GM12878 (cell line): ENCODE measurements around the gene DCAF12. TPM values are rescaled to one million over a fixed set of nuclear protein-coding genes. Genes with fewer than 3 reads are reported as not detected.

Experiments
- EZH2 ChIP-seq: IDR thresholded peaks from 2 replicates; pipeline ENCODE4 v1.6.1; 2012; ENCODE audit warnings: low read depth, mild to moderate bottlenecking, control low read depth, inconsistent platforms, low read length, borderline replicate concordance; ENCODE audit not compliant: control insufficient read depth
- FOS ChIP-seq: IDR thresholded peaks from 3 replicates; pipeline ENCODE4 v1.6.1; 2011; ENCODE audit warnings: borderline replicate concordance; ENCODE audit not compliant: insufficient read length; ENCODE audit errors: extremely low read depth
- JUNB ChIP-seq: IDR thresholded peaks from 2 replicates; pipeline ENCODE4 v1.6.1; 2016; ENCODE audit warnings: antibody characterized with exemption, mild to moderate bottlenecking
- NFIC ChIP-seq: IDR thresholded peaks from 2 replicates; pipeline ENCODE4 v1.6.1; 2012; ENCODE audit warnings: low read depth, mild to moderate bottlenecking, inconsistent platforms, low read length, moderate library complexity
- NR2C2 ChIP-seq: IDR thresholded peaks from 2 replicates; pipeline ENCODE4 v1.6.1; 2011; ENCODE audit warnings: borderline replicate concordance, low read depth; ENCODE audit not compliant: control insufficient read depth, insufficient read length
- RB1 ChIP-seq: fragments of 450-650 bp; formaldehyde crosslinking; IDR thresholded peaks from 2 replicates; pipeline ENCODE4 v1.6.1; 2017; ENCODE audit warnings: mild to moderate bottlenecking, borderline replicate concordance
- SMAD1 ChIP-seq: fragments of 450-650 bp; IDR thresholded peaks from 2 replicates; pipeline ENCODE4 v1.6.1; 2018; ENCODE audit warnings: mild to moderate bottlenecking, low read depth; ENCODE audit not compliant: partially characterized antibody
- ZNF622 ChIP-seq: fragments of 450-650 bp; IDR thresholded peaks from 2 replicates; pipeline ENCODE4 v1.6.1; 2017; ENCODE audit warnings: mild to moderate bottlenecking, inconsistent platforms
- polyA plus RNA-seq, 11 experiments: library from polyadenylated mRNA; depleted of rRNA in 4 of 11; unstranded in 6 of 11; stranded (reverse) in 5 of 11; fragments of >200 nt; fragmentation: Nextera tagmentation in 4 of 11; fragmentation: Illumina TruSeq in 1 of 11; extraction: Ambion mirVana in 4 of 11; extraction: Trizol in 1 of 11; gene quantifications; 1 replicate in 1 of 11; 2 replicates in 10 of 11; pipeline versions ENCODE4 v1.2.1 to v1.2.3, GENCODE V29; 2011 to 2016; ENCODE audit warnings: inconsistent platforms in 2 of 11, missing spikeins in 2 of 11, low read depth in 1 of 11
- total RNA-seq, 4 experiments: library from RNA; depleted of rRNA in 3 of 4; stranded (reverse); fragments of >200 nt in 3 of 4; fragmentation: Illumina TruSeq in 1 of 4; extraction: Trizol in 1 of 4; gene quantifications; 2 replicates each; pipeline versions ENCODE4 v1.2.1 to v1.2.3, GENCODE V29; 2013 to 2021
- TF ChIP-seq, protein P1 (sequence below): fragments of 450-650 bp; IDR thresholded peaks from 2 replicates; pipeline ENCODE4 v1.6.1; 2017; ENCODE audit warnings: mild to moderate bottlenecking, moderate library complexity
- TF ChIP-seq, protein P2 (sequence below): IDR thresholded peaks from 2 replicates; pipeline ENCODE4 v1.6.1; 2012; ENCODE audit warnings: low read length, inconsistent platforms
- TF ChIP-seq, protein P3 (sequence below): IDR thresholded peaks from 2 replicates; pipeline ENCODE4 v1.6.1; 2012; ENCODE audit warnings: low read depth, low read length, improper control_type of control experiment
- TF ChIP-seq, protein P4 (sequence below): fragments of 450-650 bp; IDR thresholded peaks from 2 replicates; pipeline ENCODE4 v1.6.1; 2016; ENCODE audit warnings: mild to moderate bottlenecking, moderate library complexity, borderline replicate concordance
- TF ChIP-seq, protein P5 (sequence below): fragments of 450-650 bp; IDR thresholded peaks from 2 replicates; pipeline ENCODE4 v1.6.1; 2017; ENCODE audit warnings: mild to moderate bottlenecking, low read depth, inconsistent platforms; ENCODE audit not compliant: poor library complexity, severe bottlenecking

Gene DCAF12
- total and polyA plus RNA-seq, 10 of the 15 experiments (the other 5 are each of a cell fraction or from before 2014, with no cell fraction given): 11.7 to 57.6 (median 34.6) TPM

DNA sequence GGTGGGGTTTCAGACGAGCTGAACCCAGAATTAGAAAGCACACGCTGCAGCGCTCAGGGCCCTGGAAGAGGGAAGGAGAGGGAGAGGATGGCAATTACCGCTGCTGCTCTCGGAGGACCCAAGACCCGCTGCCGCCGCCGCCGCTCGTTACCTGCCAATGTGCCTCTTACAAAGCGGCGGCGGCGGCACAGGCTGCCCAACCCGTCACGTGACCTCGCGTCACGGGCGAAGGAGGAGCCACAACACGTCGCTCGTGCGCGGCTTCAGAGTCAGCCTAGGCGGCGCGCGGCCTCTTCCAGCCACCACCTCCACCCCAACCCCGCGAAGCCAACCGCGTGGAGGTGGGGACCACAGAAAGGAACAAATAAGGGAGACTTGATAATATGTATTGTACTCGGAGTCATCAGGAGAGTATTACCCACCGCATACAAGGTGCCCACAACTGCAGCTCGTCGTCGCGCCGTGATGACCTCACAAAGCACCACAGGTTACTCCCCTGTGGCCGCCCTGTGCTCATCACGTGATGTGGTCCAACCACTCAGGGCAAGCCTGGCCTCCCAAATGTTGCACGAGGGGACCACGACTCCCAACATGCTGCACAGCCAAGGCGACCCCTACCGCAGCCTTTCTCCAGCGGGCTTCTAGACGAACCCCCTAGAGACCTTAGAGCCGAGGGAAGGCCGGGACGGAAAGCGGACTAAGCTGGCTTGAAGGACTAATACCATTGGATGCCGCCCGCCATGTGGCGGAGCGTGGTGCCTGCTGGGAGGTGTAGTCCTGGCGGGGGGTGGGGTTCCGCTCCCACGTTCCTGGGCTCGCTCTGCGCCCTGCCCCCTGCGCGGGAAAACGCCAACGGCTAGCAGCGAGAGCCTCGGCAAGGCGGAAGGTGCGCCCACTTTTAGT, 77.5 kb downstream of the DCAF12 start, which contains the start of gene UBAP2 (continued):
- TF ChIP-seq, protein P1, sequence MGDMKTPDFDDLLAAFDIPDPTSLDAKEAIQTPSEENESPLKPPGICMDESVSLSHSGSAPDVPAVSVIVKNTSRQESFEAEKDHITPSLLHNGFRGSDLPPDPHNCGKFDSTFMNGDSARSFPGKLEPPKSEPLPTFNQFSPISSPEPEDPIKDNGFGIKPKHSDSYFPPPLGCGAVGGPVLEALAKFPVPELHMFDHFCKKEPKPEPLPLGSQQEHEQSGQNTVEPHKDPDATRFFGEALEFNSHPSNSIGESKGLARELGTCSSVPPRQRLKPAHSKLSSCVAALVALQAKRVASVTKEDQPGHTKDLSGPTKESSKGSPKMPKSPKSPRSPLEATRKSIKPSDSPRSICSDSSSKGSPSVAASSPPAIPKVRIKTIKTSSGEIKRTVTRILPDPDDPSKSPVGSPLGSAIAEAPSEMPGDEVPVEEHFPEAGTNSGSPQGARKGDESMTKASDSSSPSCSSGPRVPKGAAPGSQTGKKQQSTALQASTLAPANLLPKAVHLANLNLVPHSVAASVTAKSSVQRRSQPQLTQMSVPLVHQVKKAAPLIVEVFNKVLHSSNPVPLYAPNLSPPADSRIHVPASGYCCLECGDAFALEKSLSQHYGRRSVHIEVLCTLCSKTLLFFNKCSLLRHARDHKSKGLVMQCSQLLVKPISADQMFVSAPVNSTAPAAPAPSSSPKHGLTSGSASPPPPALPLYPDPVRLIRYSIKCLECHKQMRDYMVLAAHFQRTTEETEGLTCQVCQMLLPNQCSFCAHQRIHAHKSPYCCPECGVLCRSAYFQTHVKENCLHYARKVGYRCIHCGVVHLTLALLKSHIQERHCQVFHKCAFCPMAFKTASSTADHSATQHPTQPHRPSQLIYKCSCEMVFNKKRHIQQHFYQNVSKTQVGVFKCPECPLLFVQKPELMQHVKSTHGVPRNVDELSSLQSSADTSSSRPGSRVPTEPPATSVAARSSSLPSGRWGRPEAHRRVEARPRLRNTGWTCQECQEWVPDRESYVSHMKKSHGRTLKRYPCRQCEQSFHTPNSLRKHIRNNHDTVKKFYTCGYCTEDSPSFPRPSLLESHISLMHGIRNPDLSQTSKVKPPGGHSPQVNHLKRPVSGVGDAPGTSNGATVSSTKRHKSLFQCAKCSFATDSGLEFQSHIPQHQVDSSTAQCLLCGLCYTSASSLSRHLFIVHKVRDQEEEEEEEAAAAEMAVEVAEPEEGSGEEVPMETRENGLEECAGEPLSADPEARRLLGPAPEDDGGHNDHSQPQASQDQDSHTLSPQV: no peak
- no peak for TF ChIP-seq EZH2
- no peak for TF ChIP-seq ZNF622
- TF ChIP-seq RB1: peak; percentile 99
- no peak for TF ChIP-seq SMAD1
- no peak for TF ChIP-seq FOS
- TF ChIP-seq, protein P2, sequence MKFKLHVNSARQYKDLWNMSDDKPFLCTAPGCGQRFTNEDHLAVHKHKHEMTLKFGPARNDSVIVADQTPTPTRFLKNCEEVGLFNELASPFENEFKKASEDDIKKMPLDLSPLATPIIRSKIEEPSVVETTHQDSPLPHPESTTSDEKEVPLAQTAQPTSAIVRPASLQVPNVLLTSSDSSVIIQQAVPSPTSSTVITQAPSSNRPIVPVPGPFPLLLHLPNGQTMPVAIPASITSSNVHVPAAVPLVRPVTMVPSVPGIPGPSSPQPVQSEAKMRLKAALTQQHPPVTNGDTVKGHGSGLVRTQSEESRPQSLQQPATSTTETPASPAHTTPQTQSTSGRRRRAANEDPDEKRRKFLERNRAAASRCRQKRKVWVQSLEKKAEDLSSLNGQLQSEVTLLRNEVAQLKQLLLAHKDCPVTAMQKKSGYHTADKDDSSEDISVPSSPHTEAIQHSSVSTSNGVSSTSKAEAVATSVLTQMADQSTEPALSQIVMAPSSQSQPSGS: no peak
- TF ChIP-seq, protein P3, sequence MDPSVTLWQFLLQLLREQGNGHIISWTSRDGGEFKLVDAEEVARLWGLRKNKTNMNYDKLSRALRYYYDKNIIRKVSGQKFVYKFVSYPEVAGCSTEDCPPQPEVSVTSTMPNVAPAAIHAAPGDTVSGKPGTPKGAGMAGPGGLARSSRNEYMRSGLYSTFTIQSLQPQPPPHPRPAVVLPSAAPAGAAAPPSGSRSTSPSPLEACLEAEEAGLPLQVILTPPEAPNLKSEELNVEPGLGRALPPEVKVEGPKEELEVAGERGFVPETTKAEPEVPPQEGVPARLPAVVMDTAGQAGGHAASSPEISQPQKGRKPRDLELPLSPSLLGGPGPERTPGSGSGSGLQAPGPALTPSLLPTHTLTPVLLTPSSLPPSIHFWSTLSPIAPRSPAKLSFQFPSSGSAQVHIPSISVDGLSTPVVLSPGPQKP: peak; percentile 11; the same call in 1 of the 2 replicates
- TF ChIP-seq JUNB: no peak
- TF ChIP-seq, protein P4, sequence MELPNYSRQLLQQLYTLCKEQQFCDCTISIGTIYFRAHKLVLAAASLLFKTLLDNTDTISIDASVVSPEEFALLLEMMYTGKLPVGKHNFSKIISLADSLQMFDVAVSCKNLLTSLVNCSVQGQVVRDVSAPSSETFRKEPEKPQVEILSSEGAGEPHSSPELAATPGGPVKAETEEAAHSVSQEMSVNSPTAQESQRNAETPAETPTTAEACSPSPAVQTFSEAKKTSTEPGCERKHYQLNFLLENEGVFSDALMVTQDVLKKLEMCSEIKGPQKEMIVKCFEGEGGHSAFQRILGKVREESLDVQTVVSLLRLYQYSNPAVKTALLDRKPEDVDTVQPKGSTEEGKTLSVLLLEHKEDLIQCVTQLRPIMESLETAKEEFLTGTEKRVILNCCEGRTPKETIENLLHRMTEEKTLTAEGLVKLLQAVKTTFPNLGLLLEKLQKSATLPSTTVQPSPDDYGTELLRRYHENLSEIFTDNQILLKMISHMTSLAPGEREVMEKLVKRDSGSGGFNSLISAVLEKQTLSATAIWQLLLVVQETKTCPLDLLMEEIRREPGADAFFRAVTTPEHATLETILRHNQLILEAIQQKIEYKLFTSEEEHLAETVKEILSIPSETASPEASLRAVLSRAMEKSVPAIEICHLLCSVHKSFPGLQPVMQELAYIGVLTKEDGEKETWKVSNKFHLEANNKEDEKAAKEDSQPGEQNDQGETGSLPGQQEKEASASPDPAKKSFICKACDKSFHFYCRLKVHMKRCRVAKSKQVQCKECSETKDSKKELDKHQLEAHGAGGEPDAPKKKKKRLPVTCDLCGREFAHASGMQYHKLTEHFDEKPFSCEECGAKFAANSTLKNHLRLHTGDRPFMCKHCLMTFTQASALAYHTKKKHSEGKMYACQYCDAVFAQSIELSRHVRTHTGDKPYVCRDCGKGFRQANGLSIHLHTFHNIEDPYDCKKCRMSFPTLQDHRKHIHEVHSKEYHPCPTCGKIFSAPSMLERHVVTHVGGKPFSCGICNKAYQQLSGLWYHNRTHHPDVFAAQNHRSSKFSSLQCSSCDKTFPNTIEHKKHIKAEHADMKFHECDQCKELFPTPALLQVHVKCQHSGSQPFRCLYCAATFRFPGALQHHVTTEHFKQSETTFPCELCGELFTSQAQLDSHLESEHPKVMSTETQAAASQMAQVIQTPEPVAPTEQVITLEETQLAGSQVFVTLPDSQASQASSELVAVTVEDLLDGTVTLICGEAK: no peak; the same call in 1 of the 2 replicates
- TF ChIP-seq NFIC: peak; percentile 26; the same call in 1 of the 2 replicates
- TF ChIP-seq, protein P5, sequence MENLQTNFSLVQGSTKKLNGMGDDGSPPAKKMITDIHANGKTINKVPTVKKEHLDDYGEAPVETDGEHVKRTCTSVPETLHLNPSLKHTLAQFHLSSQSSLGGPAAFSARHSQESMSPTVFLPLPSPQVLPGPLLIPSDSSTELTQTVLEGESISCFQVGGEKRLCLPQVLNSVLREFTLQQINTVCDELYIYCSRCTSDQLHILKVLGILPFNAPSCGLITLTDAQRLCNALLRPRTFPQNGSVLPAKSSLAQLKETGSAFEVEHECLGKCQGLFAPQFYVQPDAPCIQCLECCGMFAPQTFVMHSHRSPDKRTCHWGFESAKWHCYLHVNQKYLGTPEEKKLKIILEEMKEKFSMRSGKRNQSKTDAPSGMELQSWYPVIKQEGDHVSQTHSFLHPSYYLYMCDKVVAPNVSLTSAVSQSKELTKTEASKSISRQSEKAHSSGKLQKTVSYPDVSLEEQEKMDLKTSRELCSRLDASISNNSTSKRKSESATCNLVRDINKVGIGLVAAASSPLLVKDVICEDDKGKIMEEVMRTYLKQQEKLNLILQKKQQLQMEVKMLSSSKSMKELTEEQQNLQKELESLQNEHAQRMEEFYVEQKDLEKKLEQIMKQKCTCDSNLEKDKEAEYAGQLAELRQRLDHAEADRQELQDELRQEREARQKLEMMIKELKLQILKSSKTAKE: no peak
- no peak for TF ChIP-seq NR2C2
